Panc1 (cell line): ENCODE results near the gene SLIT3.

Experiments
- SIN3A ChIP-seq: IDR thresholded peaks from 2 replicates; pipeline ENCODE4 v1.6.1; 2012; ENCODE audit warnings: low read depth, mild to moderate bottlenecking, low read length, moderate library complexity, borderline replicate concordance; ENCODE audit not compliant: insufficient read depth
- TF ChIP-seq, protein P1 (sequence below): fragments of 450-650 bp; IDR thresholded peaks from 2 replicates; pipeline ENCODE4 v1.5.1; 2017; ENCODE audit warnings: mild to moderate bottlenecking

DNA sequence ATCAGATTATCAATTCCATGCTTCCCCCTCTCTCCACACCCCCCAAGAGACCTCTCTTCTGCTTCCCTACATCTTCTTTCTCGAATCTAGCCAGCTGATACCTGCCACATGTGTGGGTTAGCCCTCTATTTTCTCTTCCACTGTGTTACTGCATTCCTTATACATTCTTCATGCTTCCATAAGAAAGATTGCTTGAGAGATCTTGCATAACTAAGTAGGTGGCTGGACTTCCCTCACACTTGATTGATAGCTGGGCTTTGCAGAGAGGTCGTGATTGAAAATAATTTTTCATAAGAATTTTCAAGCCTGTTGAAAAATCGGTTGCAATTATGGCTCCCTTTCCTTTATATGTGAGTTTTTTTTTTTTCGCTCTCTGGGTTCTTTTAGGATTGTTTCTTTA lies 688.8 kb downstream of the SLIT3 start:
- TF ChIP-seq, protein P1, sequence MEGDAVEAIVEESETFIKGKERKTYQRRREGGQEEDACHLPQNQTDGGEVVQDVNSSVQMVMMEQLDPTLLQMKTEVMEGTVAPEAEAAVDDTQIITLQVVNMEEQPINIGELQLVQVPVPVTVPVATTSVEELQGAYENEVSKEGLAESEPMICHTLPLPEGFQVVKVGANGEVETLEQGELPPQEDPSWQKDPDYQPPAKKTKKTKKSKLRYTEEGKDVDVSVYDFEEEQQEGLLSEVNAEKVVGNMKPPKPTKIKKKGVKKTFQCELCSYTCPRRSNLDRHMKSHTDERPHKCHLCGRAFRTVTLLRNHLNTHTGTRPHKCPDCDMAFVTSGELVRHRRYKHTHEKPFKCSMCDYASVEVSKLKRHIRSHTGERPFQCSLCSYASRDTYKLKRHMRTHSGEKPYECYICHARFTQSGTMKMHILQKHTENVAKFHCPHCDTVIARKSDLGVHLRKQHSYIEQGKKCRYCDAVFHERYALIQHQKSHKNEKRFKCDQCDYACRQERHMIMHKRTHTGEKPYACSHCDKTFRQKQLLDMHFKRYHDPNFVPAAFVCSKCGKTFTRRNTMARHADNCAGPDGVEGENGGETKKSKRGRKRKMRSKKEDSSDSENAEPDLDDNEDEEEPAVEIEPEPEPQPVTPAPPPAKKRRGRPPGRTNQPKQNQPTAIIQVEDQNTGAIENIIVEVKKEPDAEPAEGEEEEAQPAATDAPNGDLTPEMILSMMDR, result no peak
- no peak for TF ChIP-seq SIN3A
